ENCODE measurements around the gene ROBO2. TPM values are rescaled to one million over a fixed set of nuclear protein-coding genes. Genes with fewer than 3 reads are reported as not detected.

Gene ROBO2
- total RNA-seq, 2 donors from 2014 or later: 1.4 to 3.4 TPM

- intact Hi-C loops (cut with DNase I): no loop called here
Measured at GRCh38 chr3:77446084-77446483, 406.2 kb downstream of the ROBO2 start.

GRCh38 chr3:77446761-77447160, 406.9 kb downstream of the ROBO2 start:
- DNase-seq (ENCODE audit: low spot score): no peak
- intact Hi-C loops (cut with DNase I): no loop called here

More at GRCh38 chr3:77446084-77446483, 406.2 kb downstream of the ROBO2 start:
- no peak for DNase-seq (ENCODE audit: low spot score)

GRCh38 chr3:77449459-77450350, 409.8 kb downstream of the ROBO2 start:
- no peak for DNase-seq (ENCODE audit: low spot score)
- intact Hi-C loops (cut with DNase I): no loop called here

GRCh38 chr3:77456431-77456830, 416.5 kb downstream of the ROBO2 start:
- intact Hi-C loops (cut with DNase I): no loop called here
- no peak for DNase-seq (ENCODE audit: low spot score)

GRCh38 chr3:77456906-77457305, 417.0 kb downstream of the ROBO2 start:
- intact Hi-C loops (cut with DNase I): no loop called here
- no peak for DNase-seq (ENCODE audit: low spot score)

- intact Hi-C loops (cut with DNase I): no loop called here
- no peak for DNase-seq (ENCODE audit: low spot score)
Measured at GRCh38 chr3:77459926-77460325, 420.0 kb downstream of the ROBO2 start.

GRCh38 chr3:77460326-77460725, 420.4 kb downstream of the ROBO2 start:
- no peak for DNase-seq (ENCODE audit: low spot score)
- intact Hi-C loops (cut with DNase I): no loop called here

GRCh38 chr3:77462951-77463350, 423.1 kb downstream of the ROBO2 start:
- no peak for DNase-seq (ENCODE audit: low spot score)
- intact Hi-C loops (cut with DNase I): no loop called here

- no peak for DNase-seq (ENCODE audit: low spot score)
- intact Hi-C loops (cut with DNase I): no loop called here
Measured at GRCh38 chr3:77464111-77464688, 424.3 kb downstream of the ROBO2 start.

GRCh38 chr3:77466562-77467115, 426.7 kb downstream of the ROBO2 start:
- no peak for DNase-seq (ENCODE audit: low spot score)
- intact Hi-C loops (cut with DNase I): no loop called here

- intact Hi-C loops (cut with DNase I): no loop called here
- DNase-seq (ENCODE audit: low spot score): no peak
Measured at GRCh38 chr3:77467702-77468625, 428.1 kb downstream of the ROBO2 start.

GRCh38 chr3:77468626-77469020, 428.7 kb downstream of the ROBO2 start:
- intact Hi-C loops (cut with DNase I): no loop called here
- no peak for DNase-seq (ENCODE audit: low spot score)

GRCh38 chr3:77475507-77475906, 435.6 kb downstream of the ROBO2 start:
- DNase-seq (ENCODE audit: low spot score): no peak
- intact Hi-C loops (cut with DNase I): no loop called here

- no peak for DNase-seq (ENCODE audit: low spot score)
- intact Hi-C loops (cut with DNase I): no loop called here
Measured at GRCh38 chr3:77479021-77479420, 439.1 kb downstream of the ROBO2 start.

- DNase-seq (ENCODE audit: low spot score): no peak
- intact Hi-C loops (cut with DNase I): loop anchor here in 1 of 2 donors (2.0 kb wide), 1 partner anchor 64 kb away; no protein-coding TSS in a partner anchor
Measured at GRCh38 chr3:77489216-77489615, 449.3 kb downstream of the ROBO2 start.

- DNase-seq (ENCODE audit: low spot score): no peak
- intact Hi-C loops (cut with DNase I): no loop called here
Measured at GRCh38 chr3:77491961-77492360, 452.1 kb downstream of the ROBO2 start.

GRCh38 chr3:77500721-77501120, 460.8 kb downstream of the ROBO2 start:
- DNase-seq (ENCODE audit: low spot score): no peak
- intact Hi-C loops (cut with DNase I): no loop called here

GRCh38 chr3:77506384-77506783, 466.5 kb downstream of the ROBO2 start:
- intact Hi-C loops (cut with DNase I): no loop called here
- no peak for DNase-seq (ENCODE audit: low spot score)

- intact Hi-C loops (cut with DNase I): no loop called here
- no peak for DNase-seq (ENCODE audit: low spot score)
Measured at GRCh38 chr3:77513542-77513941, 473.6 kb downstream of the ROBO2 start.

Measured in posterior vena cava (tissue), 2 donors.